ENCODE measurements around the gene FCHSD1.

DNA sequence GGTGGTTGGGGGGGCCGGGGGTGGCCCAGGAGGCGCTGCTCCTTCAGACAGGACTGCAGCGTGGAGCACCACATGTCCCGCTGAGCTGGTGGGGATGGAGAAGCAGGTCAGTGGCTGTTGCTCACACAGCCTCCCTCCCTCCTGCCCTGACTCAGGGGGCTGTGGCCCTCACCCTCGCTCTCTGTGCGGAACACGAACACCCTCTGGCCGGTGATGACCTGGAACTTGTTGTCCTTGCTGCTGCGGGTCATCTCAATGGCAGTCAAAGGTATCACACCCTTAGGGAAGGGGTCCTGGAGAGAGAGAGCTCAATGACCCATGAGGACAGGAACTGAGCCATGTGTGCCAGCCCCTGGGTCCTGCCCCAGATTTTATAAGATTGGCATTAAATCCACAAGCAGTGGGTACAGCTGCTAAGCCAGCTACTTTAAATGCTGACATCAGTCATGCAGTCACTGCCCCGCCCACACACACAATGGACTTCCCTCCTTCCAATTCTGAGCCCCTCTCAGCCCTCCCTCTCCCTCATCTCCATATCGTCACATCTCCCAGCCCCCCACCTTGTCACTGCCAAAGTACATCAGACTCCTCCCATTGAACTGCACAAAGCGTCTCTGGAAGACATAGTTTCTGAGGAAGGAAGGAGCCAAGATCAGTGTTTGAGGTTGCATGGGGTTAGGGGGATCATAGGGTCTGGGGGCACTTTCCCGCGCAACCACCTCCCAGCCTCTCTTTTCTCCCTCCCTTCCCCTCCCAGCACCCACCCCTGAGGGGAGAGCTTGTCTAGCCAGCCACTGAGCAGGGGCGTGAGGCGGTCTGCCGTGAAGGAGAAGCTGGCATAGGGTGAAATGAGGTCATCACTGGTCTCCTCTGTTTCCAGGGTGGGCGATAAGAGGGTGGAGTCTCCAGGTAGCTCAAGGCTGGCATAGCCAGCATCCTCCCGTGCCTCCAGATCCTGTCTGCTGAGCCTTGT lies 21.9 kb upstream of the FCHSD1 start:
- TF ChIP-seq POLR2AphosphoS5 (IDR thresholded peaks at IDR 0.05; ENCODE audit: low read depth, low read length) (no peak), POLR2A (IDR thresholded peaks at IDR 0.05; ENCODE audit: low read depth, low read length) (no peak), TAF1 (IDR thresholded peaks at IDR 0.05; ENCODE audit: borderline replicate concordance, low read depth, low read length) (no peak)

Measured in GM12892 (cell line).